ENCODE results near the gene IGF2R.

The IGF2R gene

GRCh38 chr6:160022793-160023192, 53.9 kb downstream of the IGF2R start:
- no peak for DNase-seq (ENCODE audit: low read depth, low spot score)

- DNase-seq (ENCODE audit: low read depth, low spot score) = no peak
Measured at GRCh38 chr6:160024152-160024551, 55.3 kb downstream of the IGF2R start.

- no peak for DNase-seq (ENCODE audit: low read depth, low spot score)
Measured at GRCh38 chr6:160027076-160027475, 58.2 kb downstream of the IGF2R start.

GRCh38 chr6:160027931-160028330, 59.0 kb downstream of the IGF2R start:
- DNase-seq (ENCODE audit: low read depth, low spot score) = no peak

GRCh38 chr6:160028487-160029275, 59.8 kb downstream of the IGF2R start:
- no peak for DNase-seq (ENCODE audit: low read depth, low spot score)

GRCh38 chr6:160029525-160029924, 60.6 kb downstream of the IGF2R start:
- DNase-seq (ENCODE audit: low read depth, low spot score) = no peak

GRCh38 chr6:160030103-160030502, 61.2 kb downstream of the IGF2R start:
- DNase-seq (ENCODE audit: low read depth, low spot score) = no peak

GRCh38 chr6:160031442-160031841, 62.6 kb downstream of the IGF2R start:
- no peak for DNase-seq (ENCODE audit: low read depth, low spot score)

GRCh38 chr6:160031871-160032270, 63.0 kb downstream of the IGF2R start:
- no peak for DNase-seq (ENCODE audit: low read depth, low spot score)

- no peak for DNase-seq (ENCODE audit: low read depth, low spot score)
Measured at GRCh38 chr6:160032538-160032937, 63.7 kb downstream of the IGF2R start.

GRCh38 chr6:160034036-160034930, 65.4 kb downstream of the IGF2R start:
- DNase-seq (ENCODE audit: low read depth, low spot score) = no peak

- no peak for DNase-seq (ENCODE audit: low read depth, low spot score)
Measured at GRCh38 chr6:160035241-160035640, 66.4 kb downstream of the IGF2R start.

GRCh38 chr6:160035693-160036330, 66.9 kb downstream of the IGF2R start:
- DNase-seq (ENCODE audit: low read depth, low spot score) = no peak

GRCh38 chr6:160036331-160036695, 67.4 kb downstream of the IGF2R start:
- DNase-seq (ENCODE audit: low read depth, low spot score) = no peak

- DNase-seq (ENCODE audit: low read depth, low spot score) = no peak
Measured at GRCh38 chr6:160036790-160037206, 67.9 kb downstream of the IGF2R start.

GRCh38 chr6:160038479-160038878, 69.6 kb downstream of the IGF2R start:
- no peak for DNase-seq (ENCODE audit: low read depth, low spot score)

- DNase-seq (ENCODE audit: low read depth, low spot score) = no peak
Measured at GRCh38 chr6:160039441-160039840, 70.6 kb downstream of the IGF2R start.

GRCh38 chr6:160040055-160040454, 71.2 kb downstream of the IGF2R start:
- DNase-seq (ENCODE audit: low read depth, low spot score) = no peak

- no peak for DNase-seq (ENCODE audit: low read depth, low spot score)
Measured at GRCh38 chr6:160040527-160041264, 71.8 kb downstream of the IGF2R start.

GRCh38 chr6:160041608-160042007, 72.7 kb downstream of the IGF2R start:
- DNase-seq (ENCODE audit: low read depth, low spot score) = no peak

- no peak for DNase-seq (ENCODE audit: low read depth, low spot score)
Measured at GRCh38 chr6:160042014-160042773, 73.3 kb downstream of the IGF2R start.

Measured in activated CD4-positive, CD25-positive, alpha-beta regulatory T cell treated with anti-CD3 and anti-CD28 coated beads, Interleukin-2, amount 50 U/mL, for 16 hours (primary cell).